ENCODE results near the gene TMEM198. TPM values are rescaled to one million over a fixed set of nuclear protein-coding genes. Genes with fewer than 3 reads are reported as not detected.

Gene TMEM198
- total and polyA plus RNA-seq, 3 experiments from 2014 or later: 5.2 to 6.0 TPM; not detected in 1

DNA sequence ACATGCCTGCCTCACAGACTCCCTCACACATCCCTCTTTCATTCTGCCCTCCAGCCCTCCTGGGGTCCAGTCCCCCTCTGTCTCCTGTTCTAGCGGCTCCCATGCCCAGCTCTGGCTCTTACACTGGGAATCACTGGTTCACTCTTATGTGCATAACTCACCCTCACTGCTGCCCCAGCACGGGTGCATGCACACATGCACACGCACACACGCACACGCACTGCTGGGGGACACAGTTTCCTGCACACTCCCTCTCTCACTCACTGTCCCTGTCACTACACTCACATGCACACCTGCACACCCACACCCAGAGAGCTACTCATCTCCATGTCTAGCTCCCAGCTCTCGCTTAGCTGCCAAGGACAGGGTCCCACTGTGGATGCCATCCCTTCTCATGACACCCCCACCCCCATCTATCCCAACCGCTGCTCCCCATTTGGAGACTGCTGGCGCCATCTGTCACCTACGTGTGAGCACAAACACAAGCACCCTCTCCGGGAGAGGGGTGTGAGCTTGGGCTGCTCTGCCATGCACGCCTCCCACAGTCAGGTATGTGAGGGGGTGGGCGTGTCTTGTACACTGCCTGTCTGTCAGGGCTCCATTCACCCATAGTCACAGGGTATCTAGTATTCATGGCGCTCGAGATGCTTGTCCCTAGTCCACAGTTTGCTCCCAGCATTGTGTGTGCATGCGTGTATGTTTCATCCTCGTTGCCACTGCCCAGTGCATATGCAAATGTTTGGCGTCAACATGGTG is 27.8 kb upstream of the TMEM198 start:
- Histone ChIP-seq H3K27me3 (ENCODE audit: insufficient read depth, low read length, poor library complexity, severe bottlenecking) (peaks cover 12% of the 10 kb centered on the region), H3K4me3 (ENCODE audit: low read length) (no peak overlapping the region), H3K4me1 (ENCODE audit: insufficient read depth, low read length) (no peaks in the 10 kb centered on the region), H3K27ac (ENCODE audit: low read depth, low read length) (peak overlapping the region; percentile 47), H3K9me3 (ENCODE audit: low read length) (no peaks in the 10 kb centered on the region), H3K36me3 (ENCODE audit: insufficient read depth, low read length) (no peaks in the 10 kb centered on the region)
- Mint-ChIP-seq H3K27me3 (peaks cover 63 to 89% of the 10 kb centered on the region in 2 donors), H3K27ac (peak overlapping the region in 1 of 8 donors; percentile 48), H3K4me1 (peaks cover 9 to 26% (median 10%) of the 10 kb centered on the region in 3 donors), H3K36me3 (peaks cover 0 to 4% (median 0%) of the 10 kb centered on the region in 3 donors), H3K4me3 (no peak overlapping the region), H3K9me3 (peaks cover 0 to 2% (median 0%) of the 10 kb centered on the region in 5 donors)
- no peak for DNase-seq
- POLR2A ChIA-PET: no interaction called here
- CTCF ChIA-PET: no interaction called here

DNA sequence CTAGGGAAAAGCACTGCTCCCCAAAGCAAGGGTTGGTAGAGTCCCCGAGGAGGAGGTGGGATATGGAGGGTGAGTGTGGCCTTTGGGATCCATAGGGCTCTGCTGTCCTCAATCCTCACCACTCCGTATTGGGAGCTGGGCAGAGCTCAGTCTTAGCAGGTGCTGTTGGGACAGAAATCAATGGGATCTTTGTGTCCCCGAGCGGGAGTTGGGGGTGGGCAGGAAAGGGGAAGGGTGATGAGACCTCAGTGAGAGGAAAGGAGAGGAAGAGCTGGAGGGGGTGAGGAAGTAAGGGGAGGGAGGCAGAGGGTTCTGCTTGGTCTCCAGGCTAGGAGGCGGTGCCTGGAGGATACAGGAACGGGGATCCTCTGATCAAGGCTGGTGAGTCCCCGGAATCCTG is 26.9 kb upstream of the TMEM198 start:
- no peak for DNase-seq
- peaks cover 13 to 29% (median 13%) of the 10 kb centered on the region in 3 donors for H3K4me1 Mint-ChIP-seq
- Histone ChIP-seq H3K4me1 (ENCODE audit: insufficient read depth, low read length) (no peaks in the 10 kb centered on the region), H3K27me3 (ENCODE audit: insufficient read depth, low read length, poor library complexity, severe bottlenecking) (peaks cover 12% of the 10 kb centered on the region), H3K27ac (ENCODE audit: low read depth, low read length) (peak overlapping the region; percentile 47), H3K4me3 (ENCODE audit: low read length) (no peak overlapping the region), H3K9me3 (ENCODE audit: low read length) (no peaks in the 10 kb centered on the region), H3K36me3 (ENCODE audit: insufficient read depth, low read length) (no peaks in the 10 kb centered on the region)
- H3K27ac Mint-ChIP-seq: no peak overlapping the region
- H3K9me3 Mint-ChIP-seq: peaks cover 0 to 2% (median 0%) of the 10 kb centered on the region in 5 donors
- ChIA-PET POLR2A (no interaction called here), CTCF (no interaction called here)
- H3K27me3 Mint-ChIP-seq: peaks cover 65 to 90% of the 10 kb centered on the region in 2 donors
- H3K4me3 Mint-ChIP-seq: no peak overlapping the region
- H3K36me3 Mint-ChIP-seq: peaks cover 0 to 4% (median 0%) of the 10 kb centered on the region in 3 donors

DNA sequence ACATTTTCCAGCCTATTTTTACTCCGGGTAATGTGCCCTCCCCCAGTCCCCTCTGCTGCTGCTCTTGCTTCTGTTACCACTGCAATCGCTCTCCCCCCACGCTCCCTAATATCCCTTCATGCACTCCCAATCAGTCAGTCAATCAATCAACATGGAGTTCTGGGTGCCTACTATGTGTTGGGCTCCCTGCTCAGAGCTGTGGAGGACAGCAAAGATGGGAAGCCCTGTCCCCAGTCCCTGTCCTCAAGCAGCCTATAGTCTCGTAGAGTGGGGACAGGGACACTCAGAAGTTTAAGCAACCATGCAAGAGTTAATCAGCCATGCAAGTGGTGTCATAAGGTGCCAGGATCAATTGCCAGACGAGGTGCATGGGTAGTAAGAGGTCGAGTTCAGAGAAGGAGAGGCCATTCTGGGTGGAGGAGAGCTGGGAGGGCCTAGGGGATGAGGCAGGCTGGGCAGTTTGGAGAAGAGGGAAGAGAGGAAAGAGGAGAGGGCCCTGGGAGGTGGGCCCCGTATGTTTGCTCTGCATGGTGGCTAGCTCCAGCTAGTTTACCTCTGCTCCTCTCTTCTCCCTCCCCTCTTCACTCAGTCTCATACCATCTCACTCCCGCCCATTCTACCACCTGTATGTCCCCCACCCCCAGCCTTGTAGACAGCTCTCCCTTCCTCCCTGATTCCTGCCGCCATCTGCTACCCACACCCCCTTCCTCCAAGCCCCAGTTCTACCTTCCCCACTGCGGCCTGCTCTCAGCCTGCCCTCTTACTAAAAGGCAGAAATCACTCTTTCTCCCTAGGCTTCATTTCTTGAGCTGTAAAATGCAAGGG is 25.7 kb upstream of the TMEM198 start:
- ChIA-PET CTCF (interaction anchor here (4.8 kb wide), 1 partner anchor 12 kb away, joined by 37 read pairs; no protein-coding TSS in a partner anchor), POLR2A (no interaction called here)
- Mint-ChIP-seq H3K4me1 (peaks cover 13 to 27% (median 18%) of the 10 kb centered on the region in 3 donors), H3K9me3 (peaks cover 0 to 2% (median 0%) of the 10 kb centered on the region in 5 donors), H3K27ac (no peak overlapping the region), H3K27me3 (peaks cover 61 to 86% of the 10 kb centered on the region in 2 donors), H3K36me3 (peaks cover 0 to 4% (median 0%) of the 10 kb centered on the region in 3 donors), H3K4me3 (no peak overlapping the region)
- DNase-seq: no peak
- Histone ChIP-seq H3K4me1 (ENCODE audit: insufficient read depth, low read length) (no peaks in the 10 kb centered on the region), H3K36me3 (ENCODE audit: insufficient read depth, low read length) (no peaks in the 10 kb centered on the region), H3K4me3 (ENCODE audit: low read length) (no peak overlapping the region), H3K27ac (ENCODE audit: low read depth, low read length) (peak overlapping the region; percentile 31), H3K27me3 (ENCODE audit: insufficient read depth, low read length, poor library complexity, severe bottlenecking) (peaks cover 10% of the 10 kb centered on the region), H3K9me3 (ENCODE audit: low read length) (no peaks in the 10 kb centered on the region)

DNA sequence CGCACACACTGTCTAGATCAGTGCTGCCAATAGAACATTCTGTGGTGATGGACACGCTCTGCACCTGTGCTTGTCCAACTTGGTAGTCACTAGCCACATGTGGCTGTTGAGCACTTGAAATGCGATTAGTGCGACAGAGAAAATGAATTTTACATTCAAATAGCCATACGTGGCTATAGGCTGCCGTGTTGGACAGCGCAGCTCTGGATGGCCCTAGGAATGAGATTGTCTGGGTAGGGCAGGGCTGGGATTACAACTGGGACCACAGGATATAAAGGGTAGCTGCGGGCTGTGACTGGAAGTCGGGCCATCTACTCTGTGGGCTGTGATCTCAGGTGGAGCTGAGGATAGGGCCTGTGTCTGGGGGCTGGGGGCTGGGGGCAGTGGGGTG is 24.3 kb upstream of the TMEM198 start:
- Mint-ChIP-seq H3K4me3 (no peak overlapping the region), H3K9me3 (peaks cover 0 to 2% (median 0%) of the 10 kb centered on the region in 5 donors), H3K27ac (peak overlapping the region in 1 of 8 donors; percentile 34), H3K4me1 (peaks cover 9 to 20% (median 14%) of the 10 kb centered on the region in 3 donors), H3K36me3 (peaks cover 0 to 4% (median 0%) of the 10 kb centered on the region in 3 donors), H3K27me3 (peaks cover 64 to 86% of the 10 kb centered on the region in 2 donors)
- no peaks in the 10 kb centered on the region for H3K36me3 ChIP-seq (ENCODE audit: insufficient read depth, low read length)
- H3K4me3 ChIP-seq (ENCODE audit: low read length): no peak overlapping the region
- no peaks in the 10 kb centered on the region for H3K9me3 ChIP-seq (ENCODE audit: low read length)
- H3K27ac ChIP-seq (ENCODE audit: low read depth, low read length): no peak overlapping the region
- ChIA-PET POLR2A (no interaction called here), CTCF (interaction anchor here (0.6 to 4.8 kb wide), 4 partner anchors 11 to 117 kb away, joined by 3 to 37 read pairs (median 4); no protein-coding TSS in a partner anchor)
- H3K27me3 ChIP-seq (ENCODE audit: insufficient read depth, low read length, poor library complexity, severe bottlenecking): peaks cover 17% of the 10 kb centered on the region
- no peak for DNase-seq
- peaks cover 4% of the 10 kb centered on the region for H3K4me1 ChIP-seq (ENCODE audit: insufficient read depth, low read length)

DNA sequence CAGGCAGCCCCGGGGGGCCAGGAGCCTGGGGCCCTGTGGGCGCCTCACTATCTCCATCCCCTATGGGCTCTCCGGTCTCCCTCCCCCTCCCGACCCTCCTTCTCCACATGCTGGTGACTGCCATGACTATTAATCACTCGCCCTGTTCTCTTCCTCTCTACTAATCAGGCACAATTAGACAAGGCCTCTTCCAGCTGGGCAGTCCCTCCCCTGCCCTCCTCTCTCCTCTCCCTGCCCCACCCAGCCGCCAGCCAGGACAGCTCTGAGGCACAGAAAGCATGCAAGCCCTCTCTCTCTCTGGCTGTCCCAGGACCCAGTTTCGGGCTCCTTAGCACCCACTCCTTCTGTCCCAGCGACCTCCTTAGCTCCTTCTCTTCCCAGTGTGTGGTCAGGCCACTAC is 23.7 kb upstream of the TMEM198 start:
- Histone ChIP-seq H3K4me3 (ENCODE audit: low read length) (no peak overlapping the region), H3K36me3 (ENCODE audit: insufficient read depth, low read length) (no peaks in the 10 kb centered on the region), H3K27me3 (ENCODE audit: insufficient read depth, low read length, poor library complexity, severe bottlenecking) (peaks cover 21% of the 10 kb centered on the region), H3K9me3 (ENCODE audit: low read length) (no peaks in the 10 kb centered on the region), H3K4me1 (ENCODE audit: insufficient read depth, low read length) (peaks cover 4% of the 10 kb centered on the region), H3K27ac (ENCODE audit: low read depth, low read length) (peak overlapping the region; percentile 16)
- H3K27me3 Mint-ChIP-seq: peaks cover 67 to 88% of the 10 kb centered on the region in 2 donors
- H3K4me1 Mint-ChIP-seq: peaks cover 9 to 17% (median 14%) of the 10 kb centered on the region in 3 donors
- no peak overlapping the region for H3K4me3 Mint-ChIP-seq
- H3K9me3 Mint-ChIP-seq: peaks cover 0 to 2% (median 0%) of the 10 kb centered on the region in 5 donors
- ChIA-PET CTCF (interaction anchor here (1.0 to 4.8 kb wide), 4 partner anchors 11 to 25 kb away, joined by 3 to 37 read pairs (median 4); a partner anchor contains a TSS), POLR2A (no interaction called here)
- no peak for DNase-seq
- peaks cover 0 to 4% (median 0%) of the 10 kb centered on the region in 3 donors for H3K36me3 Mint-ChIP-seq
- peak overlapping the region in 1 of 8 donors; percentile 45 for H3K27ac Mint-ChIP-seq

DNA sequence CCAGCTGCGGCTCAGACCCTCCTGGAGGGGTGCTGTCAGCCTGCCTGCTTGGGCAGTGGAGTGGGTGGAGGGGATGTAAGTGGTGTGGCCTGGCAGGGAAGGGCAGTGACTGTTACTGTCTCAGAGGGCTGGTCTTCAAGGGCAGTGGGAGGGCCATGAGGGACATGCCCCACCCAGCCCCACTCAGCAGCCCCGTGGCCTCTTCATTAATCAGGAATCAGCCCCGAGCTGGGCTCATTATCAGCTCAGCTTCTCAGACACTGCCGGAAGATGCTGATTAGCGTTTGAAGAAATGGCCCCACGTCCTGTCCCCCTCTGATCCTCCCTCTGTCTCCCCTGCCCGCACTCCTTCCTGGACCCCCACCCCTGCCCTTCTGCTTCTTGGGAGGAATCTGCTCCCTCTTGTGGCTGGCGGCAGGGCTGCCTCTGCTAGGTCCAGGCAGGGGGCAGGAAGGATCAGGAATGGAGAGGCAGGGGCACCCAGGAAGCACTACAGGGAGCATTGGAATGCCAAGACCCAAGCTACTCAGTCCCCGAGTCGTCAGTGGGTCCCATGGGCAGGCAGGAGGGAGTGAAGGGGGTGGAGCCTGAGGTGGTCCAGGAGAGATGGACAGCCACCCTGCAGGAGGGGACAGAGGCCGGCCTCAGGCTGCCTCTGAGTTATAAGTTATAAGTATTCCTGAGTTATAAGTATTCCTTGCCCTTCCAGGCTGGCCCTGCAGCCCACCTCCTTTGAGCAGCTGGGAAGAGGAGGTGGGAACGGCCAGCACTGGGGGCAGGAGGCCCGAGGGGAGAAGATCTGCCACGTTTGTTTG is 22.6 kb upstream of the TMEM198 start:
- H3K4me3 Mint-ChIP-seq: peak overlapping the region in 2 of 7 donors; percentile 24 to 75
- peaks cover 67 to 88% of the 10 kb centered on the region in 2 donors for H3K27me3 Mint-ChIP-seq
- peaks cover 26% of the 10 kb centered on the region for H3K27me3 ChIP-seq (ENCODE audit: insufficient read depth, low read length, poor library complexity, severe bottlenecking)
- no peaks in the 10 kb centered on the region for H3K9me3 ChIP-seq (ENCODE audit: low read length)
- no peaks in the 10 kb centered on the region for H3K36me3 ChIP-seq (ENCODE audit: insufficient read depth, low read length)
- no peak for DNase-seq
- H3K4me1 ChIP-seq (ENCODE audit: insufficient read depth, low read length): peaks cover 4% of the 10 kb centered on the region
- H3K9me3 Mint-ChIP-seq: no peaks in the 10 kb centered on the region
- no peak overlapping the region for H3K4me3 ChIP-seq (ENCODE audit: low read length)
- ChIA-PET CTCF (interaction anchor here (0.6 to 4.8 kb wide), 6 partner anchors 9 to 118 kb away, joined by 3 to 37 read pairs (median 3); a partner anchor contains a TSS), POLR2A (no interaction called here)
- no peak overlapping the region for H3K27ac Mint-ChIP-seq
- H3K4me1 Mint-ChIP-seq: peaks cover 9 to 14% (median 14%) of the 10 kb centered on the region in 3 donors
- peak overlapping the region; percentile 51 for H3K27ac ChIP-seq (ENCODE audit: low read depth, low read length)
- H3K36me3 Mint-ChIP-seq: peaks cover 0 to 4% (median 0%) of the 10 kb centered on the region in 3 donors

All from CD8-positive, alpha-beta memory T cell (primary cell).